ENCODE data around the gene C1orf159.

The C1orf159 gene

GRCh38 chr1:1045129-1045528 lies 70.8 kb downstream of the C1orf159 start:
- no peak for TF ChIP-seq CTCF (IDR thresholded peaks at IDR 0.05)
- no peak for DNase-seq
- Mint-ChIP-seq H3K27me3 (ENCODE audit: low read depth, poor library complexity) (peaks cover 2% of the 10 kb centered on the region), H3K4me1 (no peaks in the 10 kb centered on the region), H3K4me3 (no peak overlapping the region), H3K36me3 (ENCODE audit: low read depth) (peaks cover 15% of the 10 kb centered on the region), H3K9me3 (no peaks in the 10 kb centered on the region), H3K27ac (no peak overlapping the region)

- no peak for DNase-seq
- H3K4me3 Mint-ChIP-seq, result no peak overlapping the region
- no peak overlapping the region for H3K27ac Mint-ChIP-seq
- H3K36me3 Mint-ChIP-seq (ENCODE audit: low read depth), result peaks cover 15% of the 10 kb centered on the region
- TF ChIP-seq CTCF (IDR thresholded peaks at IDR 0.05), result no peak
- H3K27me3 Mint-ChIP-seq (ENCODE audit: low read depth, poor library complexity), result peaks cover 7% of the 10 kb centered on the region
- H3K9me3 Mint-ChIP-seq, result no peaks in the 10 kb centered on the region
- H3K4me1 Mint-ChIP-seq, result peaks cover 5% of the 10 kb centered on the region
These were observed 71.3 kb downstream of the C1orf159 start for GRCh38 chr1:1044455-1045078.

- Mint-ChIP-seq H3K36me3 (ENCODE audit: low read depth) (peaks cover 15% of the 10 kb centered on the region), H3K4me3 (no peak overlapping the region), H3K4me1 (peaks cover 8% of the 10 kb centered on the region)
These were observed 72.0 kb downstream of the C1orf159 start for GRCh38 chr1:1043921-1044320.

GRCh38 chr1:1043411-1043810 lies 72.5 kb downstream of the C1orf159 start:
- H3K4me3 Mint-ChIP-seq, result no peak overlapping the region
- H3K4me1 Mint-ChIP-seq, result peaks cover 12% of the 10 kb centered on the region
- H3K27ac Mint-ChIP-seq, result no peak overlapping the region
- peaks cover 15% of the 10 kb centered on the region for H3K36me3 Mint-ChIP-seq (ENCODE audit: low read depth)
- no peaks in the 10 kb centered on the region for H3K9me3 Mint-ChIP-seq
- no peak for TF ChIP-seq CTCF (IDR thresholded peaks at IDR 0.05)
- no peak for DNase-seq
- peaks cover 19% of the 10 kb centered on the region for H3K27me3 Mint-ChIP-seq (ENCODE audit: low read depth, poor library complexity)

More at GRCh38 chr1:1043921-1044320, 72.0 kb downstream of the C1orf159 start:
- no peak for DNase-seq
- H3K27me3 Mint-ChIP-seq (ENCODE audit: low read depth, poor library complexity), result peaks cover 14% of the 10 kb centered on the region
- H3K27ac Mint-ChIP-seq, result no peak overlapping the region
- no peak for TF ChIP-seq CTCF (IDR thresholded peaks at IDR 0.05)
- H3K9me3 Mint-ChIP-seq, result no peaks in the 10 kb centered on the region

- Mint-ChIP-seq H3K4me1 (peaks cover 12% of the 10 kb centered on the region), H3K4me3 (no peak overlapping the region), H3K9me3 (no peaks in the 10 kb centered on the region), H3K36me3 (ENCODE audit: low read depth) (peaks cover 15% of the 10 kb centered on the region), H3K27me3 (ENCODE audit: low read depth, poor library complexity) (peaks cover 25% of the 10 kb centered on the region), H3K27ac (no peak overlapping the region)
- no peak for DNase-seq
- no peak for TF ChIP-seq CTCF (IDR thresholded peaks at IDR 0.05)
These were observed 73.1 kb downstream of the C1orf159 start for GRCh38 chr1:1042835-1043234.

GRCh38 chr1:1041873-1042272 lies 74.0 kb downstream of the C1orf159 start:
- no peak for DNase-seq
- H3K9me3 Mint-ChIP-seq, result no peaks in the 10 kb centered on the region
- H3K27me3 Mint-ChIP-seq (ENCODE audit: low read depth, poor library complexity), result peaks cover 34% of the 10 kb centered on the region
- no peak overlapping the region for H3K27ac Mint-ChIP-seq
- no peak overlapping the region for H3K4me3 Mint-ChIP-seq
- peaks cover 12% of the 10 kb centered on the region for H3K4me1 Mint-ChIP-seq
- no peak for TF ChIP-seq CTCF (IDR thresholded peaks at IDR 0.05)
- peaks cover 10% of the 10 kb centered on the region for H3K36me3 Mint-ChIP-seq (ENCODE audit: low read depth)

Measured in nephron progenitor cell (in vitro differentiated cells).